GM21737 (cell line): ENCODE results near the gene OR7G2.
"Not testable (repeated sequence)": the region's sequence is repeated elsewhere in the genome, so short reads cannot be mapped to it uniquely, and the experiment has no call there.

Experiments
- ATAC-seq: cut with Tn5 transposase; IDR thresholded peaks from one replicate; pipeline ENCODE4 v1.9.1; 2021; ENCODE audit warnings: mild to moderate bottlenecking, moderate library complexity; ENCODE audit not compliant: unreplicated experiment

Gene OR7G2

GRCh38 chr19:9075064-9075949 is 32.0 kb downstream of the OR7G2 start:
- ATAC-seq, result no peak

- ATAC-seq, result no peak
Measured at GRCh38 chr19:9073806-9074205, 33.5 kb downstream of the OR7G2 start.

GRCh38 chr19:9071720-9072119 is 35.6 kb downstream of the OR7G2 start:
- not testable (repeated sequence) for ATAC-seq

- ATAC-seq, result no peak
Measured at GRCh38 chr19:9070066-9070465, 37.2 kb downstream of the OR7G2 start.

- ATAC-seq, result no peak
Measured at GRCh38 chr19:9065457-9066014, 41.7 kb downstream of the OR7G2 start.

- ATAC-seq, result no peak
Measured at GRCh38 chr19:9061879-9062278, 45.4 kb downstream of the OR7G2 start.

- ATAC-seq, result no peak
Measured at GRCh38 chr19:9060564-9061340, 46.5 kb downstream of the OR7G2 start.

GRCh38 chr19:9058905-9059667 is 48.2 kb downstream of the OR7G2 start:
- ATAC-seq, result no peak

- no peak for ATAC-seq
Measured at GRCh38 chr19:9057505-9058258, 49.6 kb downstream of the OR7G2 start.

- ATAC-seq, result not testable (repeated sequence)
Measured at GRCh38 chr19:9056131-9056530, 51.1 kb downstream of the OR7G2 start.

- ATAC-seq, result no peak
Measured at GRCh38 chr19:9054765-9055164, 52.5 kb downstream of the OR7G2 start.

- no peak for ATAC-seq
Measured at GRCh38 chr19:9054207-9054606, 53.1 kb downstream of the OR7G2 start.

GRCh38 chr19:9053674-9054073 is 53.6 kb downstream of the OR7G2 start:
- not testable (repeated sequence) for ATAC-seq

GRCh38 chr19:9052894-9053293 is 54.4 kb downstream of the OR7G2 start:
- no peak for ATAC-seq
